ENCODE data around the gene SV2A.
A peak's percentile ranks its signal among the peaks of the same experiment; 100 is the strongest.
"Not testable (repeated sequence)": the region's sequence is repeated elsewhere in the genome, so short reads cannot be mapped to it uniquely, and the experiment has no call there.

SV2A gene

GRCh38 chr1:149885339-149886120 is 32.1 kb downstream of the SV2A start:
- peak; percentile 45 for DNase-seq

- no peak for DNase-seq
These were observed 33.0 kb downstream of the SV2A start for GRCh38 chr1:149884433-149885338.

- DNase-seq: no peak
These were observed 33.9 kb downstream of the SV2A start for GRCh38 chr1:149883598-149884247.

GRCh38 chr1:149881876-149882275 is 35.8 kb downstream of the SV2A start:
- no peak for DNase-seq

GRCh38 chr1:149879556-149879955 is 38.1 kb downstream of the SV2A start:
- DNase-seq: no peak

- DNase-seq: no peak
These were observed 40.3 kb downstream of the SV2A start for GRCh38 chr1:149877211-149877946.

GRCh38 chr1:149873060-149873459 is 44.6 kb downstream of the SV2A start:
- not testable (repeated sequence) for DNase-seq

- not testable (repeated sequence) for DNase-seq
These were observed 50.8 kb downstream of the SV2A start for GRCh38 chr1:149866887-149867286.

GRCh38 chr1:149861497-149862054 is 56.1 kb downstream of the SV2A start:
- DNase-seq: not testable (repeated sequence)

- DNase-seq: not testable (repeated sequence)
These were observed 56.8 kb downstream of the SV2A start for GRCh38 chr1:149860684-149861496.

- DNase-seq: not testable (repeated sequence)
These were observed 57.4 kb downstream of the SV2A start for GRCh38 chr1:149860271-149860670.

Measured in activated CD4-positive, alpha-beta T cell treated with anti-CD3 and anti-CD28 coated beads for 1 hour (primary cell).